ENCODE measurements around the gene TEAD1. TPM values are rescaled to one million over a fixed set of nuclear protein-coding genes. Genes with fewer than 3 reads are reported as not detected.

The TEAD1 gene
- total RNA-seq, 1 donor from 2014 or later, result 17.6 TPM

DNA sequence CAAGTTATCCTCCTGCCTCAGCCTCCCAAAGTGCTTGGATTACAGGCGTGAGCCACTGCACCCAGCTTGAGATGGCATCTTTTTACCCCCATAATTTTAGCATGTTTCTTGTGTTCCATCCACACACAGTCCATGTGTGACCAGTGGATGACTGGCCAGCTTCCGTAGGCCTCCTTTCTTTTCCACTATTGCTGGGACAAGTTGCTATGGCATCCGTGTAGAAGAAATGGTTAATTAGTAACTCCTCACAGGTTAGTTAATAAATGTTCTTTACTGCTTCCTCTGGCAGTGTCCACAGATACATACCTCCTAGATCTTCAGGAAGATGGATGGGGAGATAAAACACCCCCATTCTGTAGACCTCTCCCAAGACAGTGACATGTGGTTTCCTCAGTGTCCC is 180.6 kb downstream of the TEAD1 start:
- FAIRE-seq (no peak), DNase-seq (ENCODE audit: low read depth) (no peak)
- Histone ChIP-seq H3K27me3 (ENCODE audit: control insufficient read depth, insufficient read depth, low read length) (no peaks in the 10 kb centered on the region), H3K36me3 (ENCODE audit: control insufficient read depth, insufficient read depth, low read length) (no peaks in the 10 kb centered on the region), H3K4me3 (ENCODE audit: low read depth, low read length) (no peak overlapping the region)
- TF ChIP-seq, protein P1, sequence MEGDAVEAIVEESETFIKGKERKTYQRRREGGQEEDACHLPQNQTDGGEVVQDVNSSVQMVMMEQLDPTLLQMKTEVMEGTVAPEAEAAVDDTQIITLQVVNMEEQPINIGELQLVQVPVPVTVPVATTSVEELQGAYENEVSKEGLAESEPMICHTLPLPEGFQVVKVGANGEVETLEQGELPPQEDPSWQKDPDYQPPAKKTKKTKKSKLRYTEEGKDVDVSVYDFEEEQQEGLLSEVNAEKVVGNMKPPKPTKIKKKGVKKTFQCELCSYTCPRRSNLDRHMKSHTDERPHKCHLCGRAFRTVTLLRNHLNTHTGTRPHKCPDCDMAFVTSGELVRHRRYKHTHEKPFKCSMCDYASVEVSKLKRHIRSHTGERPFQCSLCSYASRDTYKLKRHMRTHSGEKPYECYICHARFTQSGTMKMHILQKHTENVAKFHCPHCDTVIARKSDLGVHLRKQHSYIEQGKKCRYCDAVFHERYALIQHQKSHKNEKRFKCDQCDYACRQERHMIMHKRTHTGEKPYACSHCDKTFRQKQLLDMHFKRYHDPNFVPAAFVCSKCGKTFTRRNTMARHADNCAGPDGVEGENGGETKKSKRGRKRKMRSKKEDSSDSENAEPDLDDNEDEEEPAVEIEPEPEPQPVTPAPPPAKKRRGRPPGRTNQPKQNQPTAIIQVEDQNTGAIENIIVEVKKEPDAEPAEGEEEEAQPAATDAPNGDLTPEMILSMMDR (IDR thresholded peaks at IDR 0.05; ENCODE audit: insufficient read depth, low read length, severe bottlenecking), result no peak

DNA sequence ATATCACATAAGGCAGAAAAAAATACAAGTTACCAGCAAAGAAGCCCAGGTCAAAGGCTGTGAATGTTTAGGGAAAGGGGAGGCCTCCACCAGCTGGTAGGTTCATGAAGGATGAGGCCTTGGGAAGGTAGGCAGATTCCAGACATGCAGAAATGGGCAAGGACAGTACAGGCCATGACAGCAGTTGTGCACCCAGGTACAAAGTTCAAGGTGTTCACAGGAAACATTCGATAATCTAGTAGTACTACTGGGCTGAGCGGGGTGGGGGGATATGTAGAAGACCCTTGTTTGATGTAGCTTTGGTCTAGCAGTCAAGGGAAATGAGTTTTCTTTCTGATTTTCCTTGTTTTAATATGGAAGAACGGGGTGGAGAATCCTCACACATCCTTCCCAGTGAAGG is 182.1 kb downstream of the TEAD1 start:
- Histone ChIP-seq H3K27me3 (ENCODE audit: control insufficient read depth, insufficient read depth, low read length) (no peaks in the 10 kb centered on the region), H3K36me3 (ENCODE audit: control insufficient read depth, insufficient read depth, low read length) (no peaks in the 10 kb centered on the region), H3K4me3 (ENCODE audit: low read depth, low read length) (no peak overlapping the region)
- DNase-seq (ENCODE audit: low read depth) (no peak), FAIRE-seq (no peak)
- TF ChIP-seq, protein P1 (IDR thresholded peaks at IDR 0.05; ENCODE audit: insufficient read depth, low read length, severe bottlenecking), result no peak

DNA sequence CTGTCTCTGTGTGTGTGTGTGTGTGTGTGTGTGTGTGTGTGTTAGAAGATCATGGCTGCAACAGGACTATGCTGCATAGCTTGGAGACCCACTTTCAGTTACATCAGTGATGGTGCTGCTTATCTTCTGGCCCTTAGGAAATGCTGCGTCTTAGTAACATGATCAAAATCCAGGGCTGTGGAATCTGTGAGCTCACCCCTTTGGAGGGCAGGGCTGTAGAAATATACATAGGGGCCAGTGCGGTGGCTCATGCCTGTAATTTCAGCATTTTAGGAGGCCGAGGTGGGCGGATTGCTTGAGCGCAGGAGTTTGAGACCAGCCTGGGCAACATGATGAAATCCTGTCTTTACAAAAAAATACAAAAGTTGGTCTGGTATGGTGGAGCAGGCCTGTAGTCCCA is 183.4 kb downstream of the TEAD1 start:
- Histone ChIP-seq H3K36me3 (ENCODE audit: control insufficient read depth, insufficient read depth, low read length) (no peaks in the 10 kb centered on the region), H3K27me3 (ENCODE audit: control insufficient read depth, insufficient read depth, low read length) (no peaks in the 10 kb centered on the region), H3K4me3 (ENCODE audit: low read depth, low read length) (no peak overlapping the region)
- DNase-seq (ENCODE audit: low read depth), result no peak
- no peak for FAIRE-seq
- TF ChIP-seq, protein P1 (IDR thresholded peaks at IDR 0.05; ENCODE audit: insufficient read depth, low read length, severe bottlenecking), result no peak

DNA sequence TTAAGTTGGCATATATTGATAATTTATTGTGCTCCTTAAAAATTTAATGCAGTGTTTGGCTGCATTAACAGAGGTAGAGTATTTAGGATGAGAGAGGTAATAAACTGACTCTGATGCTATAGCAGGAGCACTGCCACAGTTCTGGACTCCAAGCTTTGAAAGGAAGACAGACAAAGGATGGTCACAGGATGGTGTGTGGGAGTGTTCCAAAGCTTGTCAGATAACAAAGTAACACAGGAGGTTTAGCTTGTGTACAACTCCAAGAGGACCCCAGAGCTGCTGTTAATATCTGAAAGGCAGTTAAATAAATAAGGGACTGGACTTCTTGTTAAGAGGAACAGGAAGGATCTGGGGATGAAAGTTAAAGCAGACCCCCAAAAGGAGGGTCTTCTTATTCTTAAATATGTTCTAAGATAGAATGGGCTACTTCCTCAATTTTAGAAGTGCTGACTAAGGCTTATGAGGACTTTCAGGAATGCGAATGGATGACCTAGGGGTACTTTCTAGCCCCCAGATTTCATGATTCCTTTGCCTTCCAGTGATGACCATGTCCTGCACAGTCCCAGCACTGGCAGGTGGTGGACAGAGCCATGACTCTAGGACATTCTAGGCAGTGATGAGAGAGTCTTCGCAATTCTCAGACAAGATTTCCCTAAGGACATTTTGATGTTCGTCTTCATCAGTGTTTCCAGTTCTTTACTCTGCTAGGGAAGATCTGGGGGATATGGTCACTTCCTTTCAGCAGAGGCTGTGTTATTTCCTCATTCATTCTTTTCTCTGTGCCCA is 185.8 kb downstream of the TEAD1 start:
- TF ChIP-seq, protein P1 (IDR thresholded peaks at IDR 0.05; ENCODE audit: insufficient read depth, low read length, severe bottlenecking), result no peak
- Histone ChIP-seq H3K4me3 (ENCODE audit: low read depth, low read length) (no peak overlapping the region), H3K27me3 (ENCODE audit: control insufficient read depth, insufficient read depth, low read length) (no peaks in the 10 kb centered on the region), H3K36me3 (ENCODE audit: control insufficient read depth, insufficient read depth, low read length) (no peaks in the 10 kb centered on the region)
- FAIRE-seq, result no peak
- no peak for DNase-seq (ENCODE audit: low read depth)

DNA sequence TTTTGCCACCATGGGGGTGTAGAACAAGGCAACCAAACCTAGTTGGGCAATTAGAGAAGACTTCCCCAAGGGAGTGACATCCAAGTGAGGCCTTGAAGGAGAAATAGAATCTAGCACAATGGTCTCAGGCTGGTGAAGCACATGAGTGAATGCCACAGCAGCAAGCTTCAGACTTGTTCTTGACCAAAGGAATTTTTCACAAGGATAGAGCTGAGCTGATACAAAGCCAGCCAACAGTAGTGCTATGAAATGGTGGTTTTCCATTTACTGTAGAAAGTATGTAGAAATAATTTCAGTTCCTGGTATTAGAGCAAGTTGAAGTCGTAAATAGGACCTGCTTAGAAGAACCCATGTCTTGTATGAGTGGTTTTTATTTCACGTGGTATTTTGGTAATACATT is 186.6 kb downstream of the TEAD1 start:
- FAIRE-seq (no peak), DNase-seq (ENCODE audit: low read depth) (no peak)
- Histone ChIP-seq H3K36me3 (ENCODE audit: control insufficient read depth, insufficient read depth, low read length) (no peaks in the 10 kb centered on the region), H3K27me3 (ENCODE audit: control insufficient read depth, insufficient read depth, low read length) (no peaks in the 10 kb centered on the region), H3K4me3 (ENCODE audit: low read depth, low read length) (no peak overlapping the region)
- TF ChIP-seq, protein P1 (IDR thresholded peaks at IDR 0.05; ENCODE audit: insufficient read depth, low read length, severe bottlenecking), result no peak

Data from bronchial epithelial cell (primary cell).